Measurements from ENCODE around the gene GCAT. TPM values are rescaled to one million over a fixed set of nuclear protein-coding genes. Genes with fewer than 3 reads are reported as not detected.

GCAT gene
- polyA plus RNA-seq, 3 donors: 12.4 to 14.3 (median 12.6) TPM

GRCh38 chr22:37806409-37807333 lies 1.1 kb upstream of the GCAT start:
- no peak for DNase-seq (ENCODE audit: low read depth in 3 of 3, low spot score in 2 of 3)

- DNase-seq (ENCODE audit: low read depth in 3 of 3, low spot score in 2 of 3): no peak
Measured at GRCh38 chr22:37808294-37808657, 542 bp downstream of the GCAT start.

GRCh38 chr22:37809672-37810333 lies 2.1 kb downstream of the GCAT start:
- no peak for DNase-seq (ENCODE audit: low read depth in 3 of 3, low spot score in 2 of 3)

- no peak for DNase-seq (ENCODE audit: low read depth in 3 of 3, low spot score in 2 of 3)
Measured at GRCh38 chr22:37811867-37812266, 4.1 kb downstream of the GCAT start.

- DNase-seq (ENCODE audit: low read depth in 3 of 3, low spot score in 2 of 3): no peak
Measured at GRCh38 chr22:37812869-37813678, 5.3 kb downstream of the GCAT start.

- no peak for DNase-seq (ENCODE audit: low read depth in 3 of 3, low spot score in 2 of 3)
Measured at GRCh38 chr22:37815593-37815992, 7.9 kb downstream of the GCAT start.

GRCh38 chr22:37816543-37817180 lies 8.9 kb downstream of the GCAT start:
- no peak for DNase-seq (ENCODE audit: low read depth in 3 of 3, low spot score in 2 of 3)

- DNase-seq (ENCODE audit: low read depth in 3 of 3, low spot score in 2 of 3): no peak
Measured at GRCh38 chr22:37817705-37818408, 10.1 kb downstream of the GCAT start.

- DNase-seq (ENCODE audit: low read depth in 3 of 3, low spot score in 2 of 3): no peak
Measured at GRCh38 chr22:37818409-37819104, 10.8 kb downstream of the GCAT start.

GRCh38 chr22:37819105-37819433 lies 11.3 kb downstream of the GCAT start:
- no peak for DNase-seq (ENCODE audit: low read depth in 3 of 3, low spot score in 2 of 3)

GRCh38 chr22:37820350-37820749 lies 12.6 kb downstream of the GCAT start:
- DNase-seq (ENCODE audit: low read depth in 3 of 3, low spot score in 2 of 3): no peak

- no peak for DNase-seq (ENCODE audit: low read depth in 3 of 3, low spot score in 2 of 3)
Measured at GRCh38 chr22:37822079-37822833, 14.5 kb downstream of the GCAT start.

GRCh38 chr22:37823134-37823985 lies 15.6 kb downstream of the GCAT start, which contains the start of gene GALR3:
Gene GALR3, plus strand, starts transcription at chr22:37823382. Its CDS starts 25 bp downstream, at chr22:37823407.
- DNase-seq (ENCODE audit: low read depth in 3 of 3, low spot score in 2 of 3): no peak

- DNase-seq (ENCODE audit: low read depth in 3 of 3, low spot score in 2 of 3): no peak
Measured at GRCh38 chr22:37824674-37825641, 17.2 kb downstream of the GCAT start.

- DNase-seq (ENCODE audit: low read depth in 3 of 3, low spot score in 2 of 3): no peak
Measured at GRCh38 chr22:37827056-37827455, 19.3 kb downstream of the GCAT start.

- no peak for DNase-seq (ENCODE audit: low read depth in 3 of 3, low spot score in 2 of 3)
Measured at GRCh38 chr22:37830093-37830842, 22.5 kb downstream of the GCAT start.
